Measurements from ENCODE around the gene KCNK18.

Gene KCNK18

DNA sequence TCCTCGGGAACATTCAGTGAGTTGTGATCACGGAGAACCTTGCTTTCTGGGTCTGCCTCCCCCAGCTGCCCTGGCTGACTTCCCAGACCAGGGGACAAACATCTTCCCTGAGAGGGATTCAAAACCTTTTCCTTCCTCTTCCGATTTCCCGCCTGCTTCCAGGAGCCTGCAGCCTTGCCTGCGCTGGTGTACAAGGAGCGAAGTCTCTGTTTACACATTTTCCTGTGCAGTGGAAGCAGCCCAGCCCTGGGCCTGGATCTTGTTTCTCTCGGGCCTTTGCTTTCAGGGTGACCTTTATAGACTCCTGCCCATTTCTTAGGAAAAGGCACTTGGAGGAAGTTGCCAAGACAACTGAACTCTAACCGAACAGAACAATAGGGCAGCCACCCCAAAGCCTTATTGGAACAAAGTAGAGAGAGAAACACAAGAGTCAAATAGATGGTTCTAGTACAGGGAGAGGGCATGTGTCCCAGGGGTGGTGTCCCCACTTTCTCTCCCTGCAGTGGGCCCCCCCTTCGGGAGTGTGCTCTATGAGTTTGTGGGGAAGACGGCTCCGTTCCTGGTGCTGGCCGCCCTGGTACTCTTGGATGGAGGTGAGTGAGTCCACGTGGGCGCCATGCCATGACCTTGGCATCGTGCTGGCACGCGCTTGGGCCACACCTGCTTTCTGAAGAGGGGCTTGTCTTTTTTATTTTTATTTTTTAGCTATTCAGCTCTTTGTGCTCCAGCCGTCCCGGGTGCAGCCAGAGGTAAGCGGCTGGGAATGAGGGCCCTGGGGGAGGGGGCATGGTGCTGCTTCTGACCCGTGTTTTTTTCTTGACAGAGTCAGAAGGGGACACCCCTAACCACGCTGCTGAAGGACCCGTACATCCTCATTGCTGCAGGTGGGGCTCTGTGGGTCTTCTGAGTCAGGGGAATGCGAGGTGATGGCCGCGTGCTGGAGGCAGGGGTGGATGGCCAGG, 57.8 kb downstream of the KCNK18 start:
- no peak for DNase-seq (ENCODE audit: low read depth)
- H3K4me3 ChIP-seq (replicated peaks; ENCODE audit: low read depth, low read length), result no peak overlapping the region
- TF ChIP-seq, protein P1, sequence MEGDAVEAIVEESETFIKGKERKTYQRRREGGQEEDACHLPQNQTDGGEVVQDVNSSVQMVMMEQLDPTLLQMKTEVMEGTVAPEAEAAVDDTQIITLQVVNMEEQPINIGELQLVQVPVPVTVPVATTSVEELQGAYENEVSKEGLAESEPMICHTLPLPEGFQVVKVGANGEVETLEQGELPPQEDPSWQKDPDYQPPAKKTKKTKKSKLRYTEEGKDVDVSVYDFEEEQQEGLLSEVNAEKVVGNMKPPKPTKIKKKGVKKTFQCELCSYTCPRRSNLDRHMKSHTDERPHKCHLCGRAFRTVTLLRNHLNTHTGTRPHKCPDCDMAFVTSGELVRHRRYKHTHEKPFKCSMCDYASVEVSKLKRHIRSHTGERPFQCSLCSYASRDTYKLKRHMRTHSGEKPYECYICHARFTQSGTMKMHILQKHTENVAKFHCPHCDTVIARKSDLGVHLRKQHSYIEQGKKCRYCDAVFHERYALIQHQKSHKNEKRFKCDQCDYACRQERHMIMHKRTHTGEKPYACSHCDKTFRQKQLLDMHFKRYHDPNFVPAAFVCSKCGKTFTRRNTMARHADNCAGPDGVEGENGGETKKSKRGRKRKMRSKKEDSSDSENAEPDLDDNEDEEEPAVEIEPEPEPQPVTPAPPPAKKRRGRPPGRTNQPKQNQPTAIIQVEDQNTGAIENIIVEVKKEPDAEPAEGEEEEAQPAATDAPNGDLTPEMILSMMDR (IDR thresholded peaks at IDR 0.05; ENCODE audit: low read length, missing control alignments), result no peak

DNA sequence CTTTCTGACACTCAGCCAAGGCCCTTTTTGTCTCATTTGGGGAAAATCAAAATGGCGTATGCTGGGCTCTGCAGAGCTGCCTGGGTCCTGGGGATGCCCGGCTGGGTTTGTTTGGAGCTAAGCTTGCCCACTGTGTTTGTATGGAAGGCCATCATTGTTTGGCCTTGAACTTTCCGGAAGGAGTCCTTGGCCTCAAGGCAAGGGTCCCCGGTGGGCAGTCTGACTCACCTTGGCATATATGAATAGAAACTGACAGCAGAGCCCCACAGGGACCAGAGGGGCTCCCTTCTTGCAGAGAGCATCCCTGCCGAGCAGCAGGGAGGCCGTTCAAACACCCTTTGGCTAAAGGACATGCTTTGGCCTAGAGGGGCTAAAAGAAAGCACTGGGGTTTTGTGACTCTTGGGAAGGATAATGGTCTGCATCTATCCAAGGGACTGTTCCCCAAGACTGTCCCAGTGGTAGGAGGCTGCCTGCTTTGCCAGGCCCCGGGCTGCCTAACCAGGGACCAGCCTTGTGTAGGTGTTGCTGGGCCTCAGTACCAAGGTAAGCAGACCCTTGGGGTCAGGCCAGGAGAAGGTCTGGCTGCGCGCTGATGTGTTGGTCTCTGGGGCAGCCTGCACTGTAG, 58.7 kb downstream of the KCNK18 start:
- H3K4me3 ChIP-seq (replicated peaks; ENCODE audit: low read depth, low read length), result no peak overlapping the region
- TF ChIP-seq, protein P1 (IDR thresholded peaks at IDR 0.05; ENCODE audit: low read length, missing control alignments), result no peak
- DNase-seq (ENCODE audit: low read depth), result no peak

DNA sequence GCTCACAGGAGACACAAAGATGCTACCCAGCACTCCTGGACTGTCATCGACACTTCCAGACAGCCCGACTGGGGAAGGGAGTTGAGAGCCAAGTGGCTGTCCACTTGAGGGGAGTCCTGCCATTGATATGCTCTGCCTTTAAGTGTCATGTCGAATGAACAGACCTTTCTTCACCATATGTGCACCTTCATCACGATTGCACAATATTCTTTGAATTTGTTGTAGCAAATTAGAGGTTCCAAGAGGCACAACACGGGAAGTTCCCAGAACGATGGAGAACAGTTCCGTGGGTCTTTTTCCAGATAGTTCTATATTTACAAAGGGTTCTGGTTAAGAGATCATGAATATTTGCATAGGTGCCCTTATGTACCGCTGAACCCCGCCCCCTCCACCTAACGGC, 59.6 kb downstream of the KCNK18 start:
- TF ChIP-seq, protein P1 (IDR thresholded peaks at IDR 0.05; ENCODE audit: low read length, missing control alignments), result no peak
- H3K4me3 ChIP-seq (replicated peaks; ENCODE audit: low read depth, low read length), result no peak overlapping the region
- no peak for DNase-seq (ENCODE audit: low read depth)

- no peak overlapping the region for H3K4me3 ChIP-seq (replicated peaks; ENCODE audit: low read depth, low read length)
- TF ChIP-seq, protein P1 (IDR thresholded peaks at IDR 0.05; ENCODE audit: low read length, missing control alignments), result no peak
- no peak for DNase-seq (ENCODE audit: low read depth)
Measured at GRCh38 chr10:117257721-117258120, 60.4 kb downstream of the KCNK18 start.

- TF ChIP-seq, protein P1 (IDR thresholded peaks at IDR 0.05; ENCODE audit: low read length, missing control alignments), result no peak
- no peak overlapping the region for H3K4me3 ChIP-seq (replicated peaks; ENCODE audit: low read depth, low read length)
- DNase-seq (ENCODE audit: low read depth), result no peak
Measured at GRCh38 chr10:117259279-117259678, 62.0 kb downstream of the KCNK18 start.

Measured in fibroblast of pulmonary artery (primary cell).